ENCODE measurements around the gene FGGY. TPM values are rescaled to one million over a fixed set of nuclear protein-coding genes. Genes with fewer than 3 reads are reported as not detected.

Gene FGGY
- total and polyA plus RNA-seq, 2 donors (not counting 3 experiments of a cell fraction or from before 2014, with no cell fraction given), result 5.6 to 6.4 TPM

- H4K20me1 ChIP-seq (replicated peaks; ENCODE audit: control insufficient read depth, extremely low read depth, insufficient read depth, low read length), result no peaks in the 10 kb centered on the region
- no peaks in the 10 kb centered on the region for H3K36me3 ChIP-seq (ENCODE audit: control insufficient read depth in 2 of 2, extremely low read depth in 1 of 2, insufficient read depth in 2 of 2, low read length in 2 of 2)
- CTCF ChIA-PET, result interaction anchor here (1.0 to 2.5 kb wide), 4 partner anchors 9 to 20 kb away, joined by 3 to 8 read pairs (median 6); no protein-coding TSS in a partner anchor
- TF ChIP-seq JUN (IDR thresholded peaks at IDR 0.05; ENCODE audit: borderline replicate concordance, insufficient read depth, insufficient read length, low read depth), result no peak
- TF ChIP-seq GATA2 (IDR thresholded peaks at IDR 0.05; ENCODE audit: insufficient read depth, insufficient read length, low read depth, low read length), result no peak
- no peak for TF ChIP-seq FOS (IDR thresholded peaks at IDR 0.05; ENCODE audit: borderline replicate concordance, insufficient read depth, low read length)
- TF ChIP-seq POLR2A (IDR thresholded peaks at IDR 0.05; ENCODE audit: low read depth, low read length), result no peak
- no peak for TF ChIP-seq EZH2 (IDR thresholded peaks at IDR 0.05; ENCODE audit: borderline replicate concordance, low read depth, low read length, severe bottlenecking)
- no peak for TF ChIP-seq POLR2AphosphoS5 (IDR thresholded peaks at IDR 0.05; ENCODE audit: insufficient read depth, low read depth, low read length)
- no peak for TF ChIP-seq MAX (IDR thresholded peaks at IDR 0.05; ENCODE audit: insufficient read depth, insufficient read length)
- H3K27ac ChIP-seq (ENCODE audit: insufficient read depth, low read depth, low read length), result no peak overlapping the region
- DNase-seq (ENCODE audit: low read depth, low spot score) (no peak), FAIRE-seq (no peak)
- no peaks in the 10 kb centered on the region for H3K9me3 ChIP-seq (replicated peaks; ENCODE audit: control insufficient read depth, insufficient read depth, low read length)
- POLR2A ChIA-PET, result no interaction called here
- H3K4me3 ChIP-seq (replicated peaks in 1 of 3; ENCODE audit: insufficient read depth in 1 of 3, low read depth in 1 of 3, low read length in 3 of 3), result no peak overlapping the region
- no peak overlapping the region for H3K4me2 ChIP-seq (ENCODE audit: insufficient read depth, low read length)
- intact Hi-C loops (cut with micrococcal nuclease), result no loop called here
- BruUV-seq (replicated peaks), result no TSS peak
- dilution Hi-C loops (cut with MboI; ENCODE audit: extremely low pct_ligation_motif_present, low sequenced_read_pairs), result no loop called here
- H3K27me3 ChIP-seq (ENCODE audit: control insufficient read depth in 2 of 2, insufficient read depth in 2 of 2, low read length in 2 of 2), result no peaks in the 10 kb centered on the region
- H3K79me2 ChIP-seq (ENCODE audit: control insufficient read depth, insufficient read depth, low read length), result no peaks in the 10 kb centered on the region
- H3K4me1 ChIP-seq (ENCODE audit: control insufficient read depth, extremely low read depth, insufficient read depth, low read length), result peaks cover 28% of the 10 kb centered on the region
- no peak overlapping the region for H2AFZ ChIP-seq (ENCODE audit: low read depth, low read length)
- no peak overlapping the region for H3K9ac ChIP-seq (replicated peaks; ENCODE audit: extremely low read depth, insufficient read depth, low read length)
- no peaks in the 10 kb centered on the region for H3K9me1 ChIP-seq (replicated peaks; ENCODE audit: control insufficient read depth, extremely low read depth, insufficient read depth, low read length)
These were observed 442.2 kb downstream of the FGGY start for GRCh38 chr1:59739111-59739510.

- Histone ChIP-seq H3K4me2 (ENCODE audit: insufficient read depth, low read length) (no peak overlapping the region), H3K4me1 (ENCODE audit: control insufficient read depth, extremely low read depth, insufficient read depth, low read length) (peaks cover 33% of the 10 kb centered on the region), H3K27ac (ENCODE audit: insufficient read depth, low read depth, low read length) (peak overlapping the region; percentile 50), H3K36me3 (ENCODE audit: control insufficient read depth in 2 of 2, extremely low read depth in 1 of 2, insufficient read depth in 2 of 2, low read length in 2 of 2) (no peaks in the 10 kb centered on the region), H3K79me2 (ENCODE audit: control insufficient read depth, insufficient read depth, low read length) (no peaks in the 10 kb centered on the region), H3K4me3 (replicated peaks in 1 of 3; ENCODE audit: insufficient read depth in 1 of 3, low read depth in 1 of 3, low read length in 3 of 3) (no peak overlapping the region), H3K27me3 (ENCODE audit: control insufficient read depth in 2 of 2, insufficient read depth in 2 of 2, low read length in 2 of 2) (no peaks in the 10 kb centered on the region), H3K9me3 (replicated peaks; ENCODE audit: control insufficient read depth, insufficient read depth, low read length) (no peaks in the 10 kb centered on the region), H4K20me1 (replicated peaks; ENCODE audit: control insufficient read depth, extremely low read depth, insufficient read depth, low read length) (no peaks in the 10 kb centered on the region), H2AFZ (ENCODE audit: low read depth, low read length) (no peak overlapping the region), H3K9me1 (replicated peaks; ENCODE audit: control insufficient read depth, extremely low read depth, insufficient read depth, low read length) (no peaks in the 10 kb centered on the region), H3K9ac (replicated peaks; ENCODE audit: extremely low read depth, insufficient read depth, low read length) (no peak overlapping the region)
- intact Hi-C loops (cut with micrococcal nuclease) (loop anchor here (2.0 kb wide), 1 partner anchor 36 kb away; no protein-coding TSS in a partner anchor), dilution Hi-C loops (cut with MboI; ENCODE audit: extremely low pct_ligation_motif_present, low sequenced_read_pairs) (no loop called here)
- ChIA-PET CTCF (interaction anchor here (1.2 to 1.4 kb wide), 2 partner anchors 17 to 205 kb away, joined by 3 read pairs; no protein-coding TSS in a partner anchor), POLR2A (no interaction called here)
- DNase-seq (ENCODE audit: low read depth, low spot score) (no peak), FAIRE-seq (no peak)
- TF ChIP-seq MYC (IDR thresholded peaks at IDR 0.05; ENCODE audit: low read depth, low read length) (no peak), JUN (IDR thresholded peaks at IDR 0.05; ENCODE audit: borderline replicate concordance, insufficient read depth, insufficient read length, low read depth) (no peak), MAX (IDR thresholded peaks at IDR 0.05; ENCODE audit: insufficient read depth, insufficient read length) (no peak), GATA2 (IDR thresholded peaks at IDR 0.05; ENCODE audit: insufficient read depth, insufficient read length, low read depth, low read length) (no peak), EZH2 (IDR thresholded peaks at IDR 0.05; ENCODE audit: borderline replicate concordance, low read depth, low read length, severe bottlenecking) (no peak)
- no TSS peak for BruUV-seq (replicated peaks)
These were observed 445.6 kb downstream of the FGGY start for GRCh38 chr1:59742526-59742925.

Measured in endothelial cell of umbilical vein (primary cell).